Measurements from ENCODE around the gene E2F4. TPM values are rescaled to one million over a fixed set of nuclear protein-coding genes. Genes with fewer than 3 reads are reported as not detected.

Gene E2F4
- total RNA-seq, 1 donor from 2014 or later: 83.0 TPM

GRCh38 chr16:67208154-67208896 lies 16.4 kb downstream of the E2F4 start:
- DNase-seq (ENCODE audit: low spot score): no peak

GRCh38 chr16:67209565-67209964 lies 17.6 kb downstream of the E2F4 start:
- no peak for DNase-seq (ENCODE audit: low spot score)

GRCh38 chr16:67210069-67210937 lies 18.3 kb downstream of the E2F4 start:
- no peak for DNase-seq (ENCODE audit: low spot score)

- no peak for DNase-seq (ENCODE audit: low spot score)
Observed at GRCh38 chr16:67211674-67212073, 19.7 kb downstream of the E2F4 start.

GRCh38 chr16:67212766-67213165 lies 20.8 kb downstream of the E2F4 start:
- no peak for DNase-seq (ENCODE audit: low spot score)

GRCh38 chr16:67213197-67214019 lies 21.5 kb downstream of the E2F4 start:
- no peak for DNase-seq (ENCODE audit: low spot score)

- DNase-seq (ENCODE audit: low spot score): no peak
Observed at GRCh38 chr16:67215706-67216105, 23.8 kb downstream of the E2F4 start.

- DNase-seq (ENCODE audit: low spot score): no peak
Observed at GRCh38 chr16:67216612-67217490, 24.9 kb downstream of the E2F4 start.

- no peak for DNase-seq (ENCODE audit: low spot score)
Observed at GRCh38 chr16:67223992-67224391, 32.0 kb downstream of the E2F4 start.

- DNase-seq (ENCODE audit: low spot score): no peak
Observed at GRCh38 chr16:67226295-67226803, 34.4 kb downstream of the E2F4 start.

GRCh38 chr16:67226804-67227566 lies 35.0 kb downstream of the E2F4 start, which contains the start of gene TMEM208:
Gene TMEM208, plus strand, starts transcription at chr16:67227130. Its CDS starts 89 bp downstream, at chr16:67227219.
- DNase-seq (ENCODE audit: low spot score): peak; percentile 98

- DNase-seq (ENCODE audit: low spot score): no peak
Observed at GRCh38 chr16:67227567-67227921, 35.6 kb downstream of the E2F4 start.

- no peak for DNase-seq (ENCODE audit: low spot score)
Observed at GRCh38 chr16:67228034-67228785, 36.3 kb downstream of the E2F4 start.

- DNase-seq (ENCODE audit: low spot score): no peak
Observed at GRCh38 chr16:67228905-67229304, 37.0 kb downstream of the E2F4 start.

GRCh38 chr16:67229906-67230808 lies 38.2 kb downstream of the E2F4 start:
- DNase-seq (ENCODE audit: low spot score): no peak

- no peak for DNase-seq (ENCODE audit: low spot score)
Observed at GRCh38 chr16:67230809-67231660, 39.1 kb downstream of the E2F4 start.

GRCh38 chr16:67233596-67233995 lies 41.6 kb downstream of the E2F4 start:
- no peak for DNase-seq (ENCODE audit: low spot score)
